ENCODE results near the gene GNG8.
A peak's percentile ranks its signal among the peaks of the same experiment; 100 is the strongest.

Gene GNG8

GRCh38 chr19:46620267-46620666 is 15.7 kb downstream of the GNG8 start:
- H3K27me3 ChIP-seq (ENCODE audit: control insufficient read depth in 1 of 2, insufficient read depth in 2 of 2, low read length in 2 of 2), result peaks cover 4 to 19% of the 10 kb centered on the region in 2 donors
- H3K27ac ChIP-seq (ENCODE audit: low read depth, low read length), result no peak overlapping the region
- no peak overlapping the region for H3K9ac ChIP-seq (ENCODE audit: low read depth in 1 of 2, low read length in 2 of 2)
- no peaks in the 10 kb centered on the region for H3K9me3 ChIP-seq (ENCODE audit: control insufficient read depth in 1 of 2, low read length in 2 of 2)
- H3K36me3 ChIP-seq (ENCODE audit: control insufficient read depth in 1 of 2, insufficient read depth in 2 of 2, low read length in 2 of 2), result no peaks in the 10 kb centered on the region
- no peak overlapping the region for H3K4me3 ChIP-seq (ENCODE audit: low read depth in 1 of 2, low read length in 2 of 2)
- H3K4me1 ChIP-seq (ENCODE audit: control insufficient read depth in 1 of 2, insufficient read depth in 2 of 2, low read length in 2 of 2), result peaks cover 23 to 28% of the 10 kb centered on the region in 2 donors

- Histone ChIP-seq H3K27ac (ENCODE audit: low read depth, low read length) (no peak overlapping the region), H3K4me3 (ENCODE audit: low read depth in 1 of 2, low read length in 2 of 2) (no peak overlapping the region), H3K9ac (ENCODE audit: low read depth in 1 of 2, low read length in 2 of 2) (no peak overlapping the region), H3K4me1 (ENCODE audit: control insufficient read depth in 1 of 2, insufficient read depth in 2 of 2, low read length in 2 of 2) (peaks cover 17 to 28% of the 10 kb centered on the region in 2 donors), H3K36me3 (ENCODE audit: control insufficient read depth in 1 of 2, insufficient read depth in 2 of 2, low read length in 2 of 2) (no peaks in the 10 kb centered on the region), H3K27me3 (ENCODE audit: control insufficient read depth in 1 of 2, insufficient read depth in 2 of 2, low read length in 2 of 2) (peaks cover 4 to 15% of the 10 kb centered on the region in 2 donors), H3K9me3 (ENCODE audit: control insufficient read depth in 1 of 2, low read length in 2 of 2) (no peaks in the 10 kb centered on the region)
Measured at GRCh38 chr19:46618670-46619231, 17.3 kb downstream of the GNG8 start.

GRCh38 chr19:46617601-46618000 is 18.4 kb downstream of the GNG8 start:
- Histone ChIP-seq H3K36me3 (ENCODE audit: control insufficient read depth in 1 of 2, insufficient read depth in 2 of 2, low read length in 2 of 2) (no peaks in the 10 kb centered on the region), H3K4me3 (ENCODE audit: low read depth in 1 of 2, low read length in 2 of 2) (no peak overlapping the region), H3K9ac (ENCODE audit: low read depth in 1 of 2, low read length in 2 of 2) (no peak overlapping the region), H3K27ac (ENCODE audit: low read depth, low read length) (no peak overlapping the region), H3K27me3 (ENCODE audit: control insufficient read depth in 1 of 2, insufficient read depth in 2 of 2, low read length in 2 of 2) (peaks cover 4 to 10% of the 10 kb centered on the region in 2 donors), H3K4me1 (ENCODE audit: control insufficient read depth in 1 of 2, insufficient read depth in 2 of 2, low read length in 2 of 2) (peaks cover 17 to 28% of the 10 kb centered on the region in 2 donors), H3K9me3 (ENCODE audit: control insufficient read depth in 1 of 2, low read length in 2 of 2) (no peaks in the 10 kb centered on the region)

- Histone ChIP-seq H3K27ac (ENCODE audit: low read depth, low read length) (peak overlapping the region; percentile 63), H3K4me1 (ENCODE audit: control insufficient read depth in 1 of 2, insufficient read depth in 2 of 2, low read length in 2 of 2) (peaks cover 17 to 36% of the 10 kb centered on the region in 2 donors), H3K9me3 (ENCODE audit: control insufficient read depth in 1 of 2, low read length in 2 of 2) (no peaks in the 10 kb centered on the region), H3K9ac (ENCODE audit: low read depth in 1 of 2, low read length in 2 of 2) (no peak overlapping the region), H3K36me3 (ENCODE audit: control insufficient read depth in 1 of 2, insufficient read depth in 2 of 2, low read length in 2 of 2) (no peaks in the 10 kb centered on the region), H3K4me3 (ENCODE audit: low read depth in 1 of 2, low read length in 2 of 2) (no peak overlapping the region), H3K27me3 (ENCODE audit: control insufficient read depth in 1 of 2, insufficient read depth in 2 of 2, low read length in 2 of 2) (peaks cover 4 to 8% of the 10 kb centered on the region in 2 donors)
Measured at GRCh38 chr19:46616631-46617322, 19.2 kb downstream of the GNG8 start.

GRCh38 chr19:46615966-46616365 is 20.0 kb downstream of the GNG8 start:
- peaks cover 0 to 2% of the 10 kb centered on the region in 2 donors for H3K36me3 ChIP-seq (ENCODE audit: control insufficient read depth in 1 of 2, insufficient read depth in 2 of 2, low read length in 2 of 2)
- no peak overlapping the region for H3K9ac ChIP-seq (ENCODE audit: low read depth in 1 of 2, low read length in 2 of 2)
- H3K27ac ChIP-seq (ENCODE audit: low read depth, low read length), result no peak overlapping the region
- peaks cover 17 to 44% of the 10 kb centered on the region in 2 donors for H3K4me1 ChIP-seq (ENCODE audit: control insufficient read depth in 1 of 2, insufficient read depth in 2 of 2, low read length in 2 of 2)
- no peak overlapping the region for H3K4me3 ChIP-seq (ENCODE audit: low read depth in 1 of 2, low read length in 2 of 2)
- H3K9me3 ChIP-seq (ENCODE audit: control insufficient read depth in 1 of 2, low read length in 2 of 2), result no peaks in the 10 kb centered on the region
- H3K27me3 ChIP-seq (ENCODE audit: control insufficient read depth in 1 of 2, insufficient read depth in 2 of 2, low read length in 2 of 2), result peaks cover under 1 to 4% of the 10 kb centered on the region in 2 donors

- Histone ChIP-seq H3K27ac (ENCODE audit: low read depth, low read length) (no peak overlapping the region), H3K9ac (ENCODE audit: low read depth in 1 of 2, low read length in 2 of 2) (no peak overlapping the region)
Measured at GRCh38 chr19:46614114-46614722, 21.8 kb downstream of the GNG8 start.

GRCh38 chr19:46613525-46613924 is 22.5 kb downstream of the GNG8 start:
- Histone ChIP-seq H3K4me1 (ENCODE audit: control insufficient read depth in 1 of 2, insufficient read depth in 2 of 2, low read length in 2 of 2) (peaks cover 8 to 38% of the 10 kb centered on the region in 2 donors), H3K9ac (ENCODE audit: low read depth in 1 of 2, low read length in 2 of 2) (no peak overlapping the region), H3K4me3 (ENCODE audit: low read depth in 1 of 2, low read length in 2 of 2) (no peak overlapping the region), H3K27me3 (ENCODE audit: control insufficient read depth in 1 of 2, insufficient read depth in 2 of 2, low read length in 2 of 2) (no peaks in the 10 kb centered on the region), H3K27ac (ENCODE audit: low read depth, low read length) (no peak overlapping the region), H3K36me3 (ENCODE audit: control insufficient read depth in 1 of 2, insufficient read depth in 2 of 2, low read length in 2 of 2) (peaks cover 13 to 25% of the 10 kb centered on the region in 2 donors), H3K9me3 (ENCODE audit: control insufficient read depth in 1 of 2, low read length in 2 of 2) (no peaks in the 10 kb centered on the region)

More at GRCh38 chr19:46614114-46614722, 21.8 kb downstream of the GNG8 start:
- no peaks in the 10 kb centered on the region for H3K9me3 ChIP-seq (ENCODE audit: control insufficient read depth in 1 of 2, low read length in 2 of 2)
- no peak overlapping the region for H3K4me3 ChIP-seq (ENCODE audit: low read depth in 1 of 2, low read length in 2 of 2)
- H3K4me1 ChIP-seq (ENCODE audit: control insufficient read depth in 1 of 2, insufficient read depth in 2 of 2, low read length in 2 of 2), result peaks cover 13 to 43% of the 10 kb centered on the region in 2 donors
- H3K27me3 ChIP-seq (ENCODE audit: control insufficient read depth in 1 of 2, insufficient read depth in 2 of 2, low read length in 2 of 2), result no peaks in the 10 kb centered on the region
- H3K36me3 ChIP-seq (ENCODE audit: control insufficient read depth in 1 of 2, insufficient read depth in 2 of 2, low read length in 2 of 2), result peaks cover 6 to 18% of the 10 kb centered on the region in 2 donors

- H3K9ac ChIP-seq (ENCODE audit: low read depth in 1 of 2, low read length in 2 of 2), result no peak overlapping the region
- H3K36me3 ChIP-seq (ENCODE audit: control insufficient read depth in 1 of 2, insufficient read depth in 2 of 2, low read length in 2 of 2), result peaks cover 26 to 42% of the 10 kb centered on the region in 2 donors
- H3K9me3 ChIP-seq (ENCODE audit: control insufficient read depth in 1 of 2, low read length in 2 of 2), result no peaks in the 10 kb centered on the region
- no peaks in the 10 kb centered on the region for H3K27me3 ChIP-seq (ENCODE audit: control insufficient read depth in 1 of 2, insufficient read depth in 2 of 2, low read length in 2 of 2)
- peaks cover 3 to 29% of the 10 kb centered on the region in 2 donors for H3K4me1 ChIP-seq (ENCODE audit: control insufficient read depth in 1 of 2, insufficient read depth in 2 of 2, low read length in 2 of 2)
- H3K4me3 ChIP-seq (ENCODE audit: low read depth in 1 of 2, low read length in 2 of 2), result no peak overlapping the region
- no peak overlapping the region for H3K27ac ChIP-seq (ENCODE audit: low read depth, low read length)
Measured at GRCh38 chr19:46611776-46612175, 24.2 kb downstream of the GNG8 start.

- H3K27ac ChIP-seq (ENCODE audit: low read depth, low read length), result no peak overlapping the region
- no peak overlapping the region for H3K9ac ChIP-seq (ENCODE audit: low read depth in 1 of 2, low read length in 2 of 2)
- peaks cover 0 to 24% of the 10 kb centered on the region in 2 donors for H3K4me1 ChIP-seq (ENCODE audit: control insufficient read depth in 1 of 2, insufficient read depth in 2 of 2, low read length in 2 of 2)
- H3K27me3 ChIP-seq (ENCODE audit: control insufficient read depth in 1 of 2, insufficient read depth in 2 of 2, low read length in 2 of 2), result no peaks in the 10 kb centered on the region
- peaks cover 28 to 49% of the 10 kb centered on the region in 2 donors for H3K36me3 ChIP-seq (ENCODE audit: control insufficient read depth in 1 of 2, insufficient read depth in 2 of 2, low read length in 2 of 2)
- no peaks in the 10 kb centered on the region for H3K9me3 ChIP-seq (ENCODE audit: control insufficient read depth in 1 of 2, low read length in 2 of 2)
- no peak overlapping the region for H3K4me3 ChIP-seq (ENCODE audit: low read depth in 1 of 2, low read length in 2 of 2)
Measured at GRCh38 chr19:46610851-46611770, 24.9 kb downstream of the GNG8 start.

Data from duodenal mucosa (tissue), 2 donors.